Measurements from ENCODE around the gene ALG1.
A peak's percentile ranks its signal among the peaks of the same experiment; 100 is the strongest.
"Not testable (repeated sequence)": the region's sequence is repeated elsewhere in the genome, so short reads cannot be mapped to it uniquely, and the experiment has no call there.

Gene ALG1

DNA sequence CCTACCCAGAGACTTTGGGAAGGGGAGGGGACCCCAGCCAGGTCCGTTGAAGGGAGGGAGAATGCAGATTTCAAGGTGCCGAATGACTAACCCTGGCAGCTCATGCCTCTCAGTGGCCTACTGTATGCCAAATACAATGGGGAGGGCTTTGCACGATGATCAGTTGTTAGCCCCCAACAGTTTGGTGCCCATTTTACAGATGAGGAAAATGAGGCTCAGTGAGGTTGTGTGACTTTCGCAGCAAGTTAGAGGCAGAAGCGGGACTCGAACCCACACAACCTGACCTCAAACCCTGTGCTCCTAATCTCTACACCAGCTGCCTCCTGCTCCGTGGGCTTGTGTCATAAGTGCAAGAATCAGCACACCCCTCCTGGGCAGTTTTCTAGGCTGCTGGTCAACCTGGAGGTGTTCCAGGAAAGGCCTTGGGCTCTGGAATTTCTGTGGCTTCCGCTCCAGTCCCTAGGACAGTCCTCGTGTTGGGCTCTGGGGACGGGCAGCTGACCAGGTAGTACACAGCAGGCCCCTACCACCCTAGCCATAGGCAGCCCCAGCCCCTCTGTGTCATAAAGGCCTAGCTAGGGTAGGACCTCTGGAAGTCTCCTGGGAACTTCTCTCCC is 26.0 kb upstream of the ALG1 start:
- no peak for DNase-seq

DNA sequence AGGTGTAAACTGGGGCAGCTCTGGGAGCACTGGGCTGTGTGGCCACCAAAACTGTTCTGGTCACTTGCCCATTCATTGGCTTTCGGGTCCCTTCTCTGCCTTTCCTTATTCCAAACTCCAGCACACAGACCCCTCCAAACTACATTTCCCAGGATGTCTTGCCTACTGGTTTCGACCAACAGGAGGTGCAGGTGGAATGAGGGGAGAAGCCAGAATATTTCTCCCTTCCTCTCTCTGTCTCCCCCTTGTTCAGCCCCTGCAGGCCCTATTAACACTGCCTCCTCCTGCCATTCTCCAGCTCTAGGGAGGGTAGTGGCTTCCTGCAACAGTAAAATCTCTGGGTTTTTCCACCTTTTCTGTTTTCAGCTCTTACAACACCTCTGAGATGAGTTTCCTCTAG is 24.7 kb upstream of the ALG1 start:
- DNase-seq = no peak

GRCh38 chr16:5054876-5055865 is 16.5 kb upstream of the ALG1 start:
- DNase-seq = no peak

GRCh38 chr16:5056352-5056751 is 15.3 kb upstream of the ALG1 start:
- DNase-seq = peak; percentile 49

DNA sequence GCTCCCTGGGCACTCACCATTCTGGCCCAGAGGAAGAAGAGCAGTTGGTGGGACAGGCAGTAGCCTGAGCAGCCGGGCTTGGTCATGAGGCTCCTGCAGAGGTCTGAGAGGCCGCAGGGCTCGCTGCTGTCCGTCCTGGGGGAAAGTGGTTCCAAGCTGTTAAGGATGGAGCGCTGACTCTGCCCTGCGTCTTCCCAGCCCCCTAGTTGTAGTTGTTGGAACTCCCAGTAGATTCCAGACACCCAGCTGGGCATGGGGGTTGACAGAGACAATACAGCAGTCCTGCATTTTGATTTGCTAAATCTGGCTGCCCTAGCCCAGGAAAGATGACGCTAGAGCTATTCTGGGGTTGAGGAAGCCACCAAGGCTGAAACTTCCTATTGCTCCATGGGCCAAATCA is 13.2 kb upstream of the ALG1 start:
- no peak for DNase-seq

GRCh38 chr16:5059386-5060072 is 12.1 kb upstream of the ALG1 start:
- no peak for DNase-seq

- no peak for DNase-seq
Observed at GRCh38 chr16:5060073-5060641, 11.5 kb upstream of the ALG1 start.

DNA sequence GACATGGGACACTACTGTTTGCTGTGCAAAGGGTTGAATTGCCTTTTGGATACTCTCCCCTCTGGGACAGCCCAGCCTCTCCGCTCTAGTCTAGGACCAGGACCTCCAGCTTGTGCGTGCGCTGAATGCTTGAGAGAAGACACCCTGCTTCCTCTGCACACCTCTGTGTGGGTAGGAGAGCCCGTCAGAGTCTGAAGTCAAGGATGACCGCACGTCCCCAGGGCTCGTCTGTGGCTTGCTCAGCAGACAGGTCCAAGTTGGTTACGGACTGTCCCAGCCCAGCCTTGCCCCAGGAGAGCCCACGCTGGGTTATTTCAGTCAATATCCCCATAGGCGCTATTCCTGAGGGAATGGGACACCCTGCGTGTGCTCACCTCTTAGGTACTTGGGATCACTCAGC is 9.6 kb upstream of the ALG1 start:
- DNase-seq = no peak

DNA sequence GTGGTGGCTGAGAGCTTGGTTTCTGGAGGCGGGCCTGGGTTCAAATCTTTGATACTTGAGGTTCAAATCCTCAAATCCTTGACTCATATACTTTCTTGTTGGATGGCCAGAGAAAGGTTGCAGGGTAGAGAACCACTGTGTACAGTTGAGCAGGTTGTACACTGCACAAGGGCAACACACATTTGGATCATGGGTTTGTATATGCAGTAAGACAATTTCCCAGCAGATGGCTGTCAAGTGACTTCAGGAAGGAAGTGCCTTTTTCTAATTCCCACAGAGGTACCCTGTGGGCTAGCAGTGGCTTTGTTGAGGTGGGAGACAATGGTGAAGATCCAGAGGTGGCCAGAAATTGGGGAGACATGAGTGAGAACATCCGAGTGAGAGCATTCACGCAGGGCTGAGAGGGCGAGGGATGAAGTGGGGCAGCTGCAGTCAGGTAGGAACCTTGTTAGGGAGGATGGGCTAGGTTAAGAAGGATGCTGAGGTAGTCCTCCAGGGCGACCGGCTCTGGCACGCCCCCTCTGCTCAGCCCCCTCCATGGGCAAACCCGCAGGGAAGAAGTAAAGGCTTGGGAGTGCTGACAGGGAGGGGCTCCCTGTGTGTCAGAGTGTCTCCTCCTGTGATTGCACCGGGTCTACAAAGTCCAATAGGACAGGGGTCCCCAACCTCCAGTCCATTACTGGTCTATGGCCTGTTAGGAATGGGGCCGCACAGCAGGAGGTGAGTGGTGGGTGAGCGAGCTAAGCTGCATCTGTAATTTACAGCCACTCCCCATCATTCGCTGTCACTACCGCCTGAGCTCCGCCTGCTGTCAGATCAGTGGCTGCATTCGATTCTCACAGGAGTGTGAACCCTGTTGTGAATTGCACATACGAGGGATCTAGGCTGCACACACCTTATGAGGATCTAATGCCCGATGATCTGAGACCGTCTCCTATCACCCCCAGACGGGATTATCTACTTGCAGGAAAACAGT is 8.6 kb upstream of the ALG1 start:
- no peak for DNase-seq

- no peak for DNase-seq
Observed at GRCh38 chr16:5064915-5065314, 6.7 kb upstream of the ALG1 start.

DNA sequence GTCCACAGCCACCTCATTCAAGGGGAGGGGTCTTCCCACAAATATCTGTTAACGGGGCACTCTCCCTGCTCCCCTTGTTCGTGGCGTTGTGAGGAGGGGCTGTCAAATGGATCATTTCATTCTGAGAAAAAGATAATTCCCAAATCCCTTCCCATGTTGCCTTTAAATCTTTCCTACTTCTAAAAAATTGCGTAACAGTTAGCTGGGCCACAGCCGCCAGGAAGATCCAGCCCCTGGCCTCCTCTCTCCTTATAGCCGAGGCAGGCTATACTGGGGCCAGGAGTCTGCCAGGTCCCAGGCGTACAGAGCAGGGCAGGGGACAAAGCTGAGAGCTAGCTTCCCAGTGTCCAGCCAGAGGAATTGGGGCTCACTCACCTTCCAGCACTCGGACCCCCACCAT is 6.3 kb upstream of the ALG1 start:
- no peak for DNase-seq

GRCh38 chr16:5065813-5066212 is 5.8 kb upstream of the ALG1 start, which contains the start of gene C16orf89:
TSS of gene C16orf89 (minus strand) at chr16:5065956. CDS start at chr16:5065908, 48 bp downstream.
- DNase-seq = no peak

DNA sequence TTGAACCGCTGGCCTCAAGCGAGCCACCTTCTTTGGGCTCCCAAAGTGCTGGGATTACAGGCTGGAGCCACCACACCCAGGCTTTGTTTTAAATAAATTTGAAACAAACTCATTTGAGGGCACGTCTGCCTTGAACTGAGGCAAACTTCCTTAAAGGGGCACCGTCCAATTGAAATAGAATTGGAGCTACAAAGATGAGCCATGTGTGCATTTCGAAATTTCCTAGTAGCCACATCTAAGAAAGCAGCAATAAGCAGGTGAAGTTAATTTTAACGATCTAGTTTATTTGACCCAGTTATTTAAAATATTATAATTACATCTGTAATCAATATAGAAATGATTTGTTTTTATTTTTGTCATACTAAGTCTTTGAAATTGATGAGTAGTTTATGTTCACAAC is 5.1 kb upstream of the ALG1 start:
- DNase-seq = no peak

GRCh38 chr16:5069048-5069447 is 2.6 kb upstream of the ALG1 start:
- no peak for DNase-seq

DNA sequence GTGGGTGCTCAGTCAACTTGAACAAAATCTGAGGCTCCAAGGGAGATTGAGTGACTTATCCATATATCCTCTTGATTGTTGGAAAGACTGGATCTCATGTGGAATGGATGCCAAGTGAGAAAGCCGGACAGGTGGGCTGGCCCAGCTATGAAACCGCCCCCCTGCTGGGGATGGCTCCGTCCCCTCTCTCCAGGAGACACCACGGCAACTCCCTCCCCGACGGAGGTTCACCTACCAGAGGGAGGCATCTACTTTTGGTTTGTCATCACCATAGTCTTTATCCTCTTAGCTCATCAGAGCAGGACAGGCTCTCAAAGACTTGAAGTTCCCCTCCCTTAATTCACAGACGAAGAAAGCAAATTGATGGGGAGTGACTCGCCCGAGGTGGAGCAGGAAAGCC is 1.8 kb upstream of the ALG1 start:
- no peak for DNase-seq

DNA sequence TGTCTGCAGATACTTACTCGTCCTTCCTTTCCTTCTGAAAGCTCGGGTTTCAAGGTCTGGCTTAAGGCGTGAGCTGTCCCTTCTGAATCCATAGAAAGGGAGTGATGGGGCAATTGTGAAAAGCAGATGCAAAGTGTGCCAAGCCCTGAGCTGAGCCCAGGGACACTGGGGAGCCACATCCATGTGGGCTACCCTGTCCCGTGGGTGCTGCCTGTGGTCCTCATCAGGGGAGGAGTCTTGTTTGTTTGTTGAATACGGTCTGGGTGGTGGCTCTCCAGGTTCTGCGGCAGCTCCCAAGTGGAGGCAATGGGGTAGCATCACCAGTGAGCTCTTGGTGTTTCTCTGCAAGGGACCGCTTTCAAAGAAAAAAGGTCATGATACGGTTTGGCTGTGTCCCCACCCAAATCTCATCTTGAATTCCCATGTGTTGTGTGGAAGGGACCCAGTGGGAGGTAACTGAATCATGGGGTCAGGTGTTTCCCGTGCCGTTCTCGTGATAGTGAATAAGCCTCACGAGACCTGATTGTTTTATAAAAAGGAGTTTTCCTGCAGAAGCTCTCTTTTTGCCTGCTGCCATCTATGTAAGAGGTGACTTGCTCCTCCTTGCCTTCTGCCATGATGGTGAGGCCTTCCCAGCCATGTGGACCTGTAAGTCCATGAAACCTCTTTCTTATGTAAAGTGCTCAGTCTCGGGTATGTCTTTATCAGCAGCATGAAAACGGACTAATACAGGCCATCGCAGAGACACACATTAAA is 1.0 kb upstream of the ALG1 start:
- no peak for DNase-seq

GRCh38 chr16:5071341-5071680 is 332 bp upstream of the ALG1 start:
- DNase-seq = no peak

- DNase-seq = no peak
Observed at GRCh38 chr16:5072334-5073278, 963 bp downstream of the ALG1 start.

DNA sequence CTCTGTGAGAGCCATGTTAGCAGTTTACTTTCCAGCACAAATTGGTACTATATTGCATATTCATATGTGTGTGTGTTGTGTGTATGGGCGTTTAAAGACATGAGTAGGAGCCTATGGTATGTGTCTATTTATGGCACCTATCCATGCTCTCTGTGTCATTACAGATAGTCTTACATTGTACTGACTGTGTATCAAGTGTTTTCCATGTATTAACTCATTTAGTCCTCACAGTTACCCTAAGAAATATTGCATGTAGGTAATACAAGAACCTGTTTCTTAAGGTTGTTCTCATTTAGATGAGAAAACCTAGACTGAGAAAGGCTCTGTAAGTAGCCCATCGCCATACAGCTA is 1.6 kb downstream of the ALG1 start:
- no peak for DNase-seq

DNA sequence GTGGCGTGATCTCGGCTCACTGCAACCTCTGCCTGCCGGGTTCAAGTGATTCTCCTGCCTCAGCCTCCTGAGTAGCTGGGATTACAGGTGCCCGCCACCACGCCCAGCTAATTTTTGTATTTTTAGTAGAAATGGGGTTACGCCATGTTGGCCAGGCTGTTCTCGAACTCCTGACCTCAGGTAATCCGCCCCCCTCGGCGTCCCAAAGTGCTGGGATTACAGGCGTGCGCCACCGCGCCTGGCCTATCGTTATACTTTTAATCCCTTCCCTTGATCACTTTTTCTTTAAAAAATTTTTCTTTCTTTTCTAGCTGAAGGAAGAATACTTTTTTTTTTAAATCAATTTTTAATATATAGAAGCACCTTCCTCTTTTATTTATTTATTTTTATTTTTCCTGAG is 2.1 kb downstream of the ALG1 start:
- not testable (repeated sequence) for DNase-seq

Measured in stimulated activated CD4-positive, alpha-beta T cell treated with anti-CD3 and anti-CD28 coated beads, Interleukin-1b, Interleukin-23, amount 100 ng/mL, for 48 hours (primary cell).